ENCODE results near the gene SEMA6A.

Gene SEMA6A

GRCh38 chr5:116544531-116545241 is 29.9 kb downstream of the SEMA6A start:
- no peaks in the 10 kb centered on the region for H3K4me1 Mint-ChIP-seq
- peaks cover 3% of the 10 kb centered on the region for H3K36me3 Mint-ChIP-seq
- H3K27me3 Mint-ChIP-seq, result no peaks in the 10 kb centered on the region
- peaks cover 17% of the 10 kb centered on the region for H3K9me3 Mint-ChIP-seq
- no peak overlapping the region for H3K27ac Mint-ChIP-seq
- no peak overlapping the region for H3K4me3 Mint-ChIP-seq

- Mint-ChIP-seq H3K9me3 (peaks cover 17% of the 10 kb centered on the region), H3K27ac (no peak overlapping the region), H3K4me3 (no peak overlapping the region), H3K4me1 (no peaks in the 10 kb centered on the region), H3K36me3 (peaks cover 3% of the 10 kb centered on the region), H3K27me3 (no peaks in the 10 kb centered on the region)
Measured at GRCh38 chr5:116543501-116543900, 31.1 kb downstream of the SEMA6A start.

- no peak overlapping the region for H3K27ac Mint-ChIP-seq
- peaks cover 17% of the 10 kb centered on the region for H3K9me3 Mint-ChIP-seq
- H3K4me3 Mint-ChIP-seq, result no peak overlapping the region
- H3K36me3 Mint-ChIP-seq, result peaks cover 3% of the 10 kb centered on the region
- H3K4me1 Mint-ChIP-seq, result no peaks in the 10 kb centered on the region
- H3K27me3 Mint-ChIP-seq, result no peaks in the 10 kb centered on the region
Measured at GRCh38 chr5:116542619-116543018, 32.0 kb downstream of the SEMA6A start.

GRCh38 chr5:116539222-116539621 is 35.4 kb downstream of the SEMA6A start:
- H3K9me3 Mint-ChIP-seq, result peaks cover 9% of the 10 kb centered on the region

GRCh38 chr5:116536316-116537083 is 38.1 kb downstream of the SEMA6A start:
- H3K4me1 Mint-ChIP-seq, result no peaks in the 10 kb centered on the region
- no peak overlapping the region for H3K27ac Mint-ChIP-seq
- no peaks in the 10 kb centered on the region for H3K27me3 Mint-ChIP-seq
- H3K36me3 Mint-ChIP-seq, result peaks cover 3% of the 10 kb centered on the region
- no peaks in the 10 kb centered on the region for H3K9me3 Mint-ChIP-seq
- H3K4me3 Mint-ChIP-seq, result no peak overlapping the region

More at GRCh38 chr5:116539222-116539621, 35.4 kb downstream of the SEMA6A start:
- Mint-ChIP-seq H3K27ac (no peak overlapping the region), H3K27me3 (no peaks in the 10 kb centered on the region), H3K4me3 (no peak overlapping the region), H3K36me3 (peaks cover 3% of the 10 kb centered on the region), H3K4me1 (no peaks in the 10 kb centered on the region)

GRCh38 chr5:116534964-116535651 is 39.5 kb downstream of the SEMA6A start:
- Mint-ChIP-seq H3K36me3 (no peaks in the 10 kb centered on the region), H3K27ac (no peak overlapping the region), H3K9me3 (no peaks in the 10 kb centered on the region), H3K4me3 (no peak overlapping the region), H3K27me3 (no peaks in the 10 kb centered on the region), H3K4me1 (no peaks in the 10 kb centered on the region)

- Mint-ChIP-seq H3K4me3 (no peak overlapping the region), H3K36me3 (no peaks in the 10 kb centered on the region), H3K27ac (no peak overlapping the region), H3K4me1 (no peaks in the 10 kb centered on the region), H3K27me3 (no peaks in the 10 kb centered on the region), H3K9me3 (no peaks in the 10 kb centered on the region)
Measured at GRCh38 chr5:116532762-116533525, 41.7 kb downstream of the SEMA6A start.

GRCh38 chr5:116531635-116532034 is 43.0 kb downstream of the SEMA6A start:
- no peaks in the 10 kb centered on the region for H3K36me3 Mint-ChIP-seq
- no peaks in the 10 kb centered on the region for H3K9me3 Mint-ChIP-seq
- no peak overlapping the region for H3K27ac Mint-ChIP-seq
- no peak overlapping the region for H3K4me3 Mint-ChIP-seq
- H3K27me3 Mint-ChIP-seq, result no peaks in the 10 kb centered on the region
- H3K4me1 Mint-ChIP-seq, result no peaks in the 10 kb centered on the region

GRCh38 chr5:116531117-116531516 is 43.5 kb downstream of the SEMA6A start:
- Mint-ChIP-seq H3K27ac (no peak overlapping the region), H3K4me1 (no peaks in the 10 kb centered on the region), H3K27me3 (no peaks in the 10 kb centered on the region), H3K9me3 (no peaks in the 10 kb centered on the region), H3K36me3 (no peaks in the 10 kb centered on the region), H3K4me3 (no peak overlapping the region)

- no peaks in the 10 kb centered on the region for H3K4me1 Mint-ChIP-seq
- no peaks in the 10 kb centered on the region for H3K36me3 Mint-ChIP-seq
- no peak overlapping the region for H3K4me3 Mint-ChIP-seq
- H3K27me3 Mint-ChIP-seq, result no peaks in the 10 kb centered on the region
- H3K9me3 Mint-ChIP-seq, result no peaks in the 10 kb centered on the region
- no peak overlapping the region for H3K27ac Mint-ChIP-seq
Measured at GRCh38 chr5:116530276-116530675, 44.3 kb downstream of the SEMA6A start.

GRCh38 chr5:116529615-116530014 is 45.0 kb downstream of the SEMA6A start:
- Mint-ChIP-seq H3K9me3 (no peaks in the 10 kb centered on the region), H3K4me1 (no peaks in the 10 kb centered on the region), H3K27ac (no peak overlapping the region), H3K4me3 (no peak overlapping the region), H3K27me3 (no peaks in the 10 kb centered on the region), H3K36me3 (no peaks in the 10 kb centered on the region)

GRCh38 chr5:116528519-116529234 is 45.9 kb downstream of the SEMA6A start:
- Mint-ChIP-seq H3K36me3 (no peaks in the 10 kb centered on the region), H3K27me3 (no peaks in the 10 kb centered on the region), H3K4me1 (no peaks in the 10 kb centered on the region)

GRCh38 chr5:116527582-116527981 is 47.0 kb downstream of the SEMA6A start:
- no peaks in the 10 kb centered on the region for H3K27me3 Mint-ChIP-seq
- no peaks in the 10 kb centered on the region for H3K4me1 Mint-ChIP-seq
- H3K36me3 Mint-ChIP-seq, result no peaks in the 10 kb centered on the region
- H3K9me3 Mint-ChIP-seq, result no peaks in the 10 kb centered on the region
- H3K27ac Mint-ChIP-seq, result no peak overlapping the region
- H3K4me3 Mint-ChIP-seq, result no peak overlapping the region

More at GRCh38 chr5:116528519-116529234, 45.9 kb downstream of the SEMA6A start:
- no peak overlapping the region for H3K4me3 Mint-ChIP-seq
- no peaks in the 10 kb centered on the region for H3K9me3 Mint-ChIP-seq
- no peak overlapping the region for H3K27ac Mint-ChIP-seq

- H3K36me3 Mint-ChIP-seq, result no peaks in the 10 kb centered on the region
- no peaks in the 10 kb centered on the region for H3K27me3 Mint-ChIP-seq
- H3K9me3 Mint-ChIP-seq, result no peaks in the 10 kb centered on the region
- no peaks in the 10 kb centered on the region for H3K4me1 Mint-ChIP-seq
- H3K4me3 Mint-ChIP-seq, result no peak overlapping the region
- H3K27ac Mint-ChIP-seq, result no peak overlapping the region
Measured at GRCh38 chr5:116525674-116526073, 48.9 kb downstream of the SEMA6A start.

GRCh38 chr5:116524966-116525365 is 49.7 kb downstream of the SEMA6A start:
- Mint-ChIP-seq H3K9me3 (no peaks in the 10 kb centered on the region), H3K27ac (no peak overlapping the region), H3K27me3 (no peaks in the 10 kb centered on the region), H3K36me3 (no peaks in the 10 kb centered on the region), H3K4me3 (no peak overlapping the region), H3K4me1 (no peaks in the 10 kb centered on the region)

Data from activated naive CD4-positive, alpha-beta T cell treated with anti-CD3 and anti-CD28 coated beads, Interleukin-2, amount 50 U/mL, for 24 hours (primary cell).